Measurements from ENCODE around the gene LARGE1. TPM values are rescaled to one million over a fixed set of nuclear protein-coding genes. Genes with fewer than 3 reads are reported as not detected.

The LARGE1 gene
- total RNA-seq, 1 experiment from 2014 or later, result 2.5 TPM

- TF ChIP-seq POLR2AphosphoS5 (IDR thresholded peaks at IDR 0.05; ENCODE audit: low read depth, low read length) (no peak), REST (IDR thresholded peaks at IDR 0.05; ENCODE audit: insufficient read depth in 1 of 2, low read depth in 2 of 2, low read length in 1 of 2) (no peak), SIN3A (IDR thresholded peaks at IDR 0.05; ENCODE audit: borderline replicate concordance, insufficient read depth, low read depth, low read length) (no peak), TCF7L2 (IDR thresholded peaks at IDR 0.05; ENCODE audit: low read depth, low read length) (no peak), CTCF (IDR thresholded peaks at IDR 0.05) (no peak)
- no peaks in the 10 kb centered on the region for H3K9me3 ChIP-seq (ENCODE audit: control insufficient read depth, insufficient read depth, low read depth, low read length)
- POLR2A ChIA-PET, result no interaction called here
- CTCF ChIA-PET, result no interaction called here
- H3K4me1 ChIP-seq (ENCODE audit: control insufficient read depth, insufficient read depth, low read length), result no peaks in the 10 kb centered on the region
- H3K27ac ChIP-seq (ENCODE audit: low read length), result no peak overlapping the region
- H3K36me3 ChIP-seq (ENCODE audit: control insufficient read depth, insufficient read depth, low read length), result no peaks in the 10 kb centered on the region
- no peak overlapping the region for H3K4me3 ChIP-seq (ENCODE audit: low read depth in 2 of 2, low read length in 2 of 2)
- in situ Hi-C loops (cut with HindIII; ENCODE audit: low pct_unique_long_range_greater_than_20kb, low sequenced_read_pairs), result no loop called here
- H3K27me3 ChIP-seq (ENCODE audit: control insufficient read depth, insufficient read depth, low read length), result no peaks in the 10 kb centered on the region
- intact Hi-C loops (cut with micrococcal nuclease; ENCODE audit: unreplicated experiment), result no loop called here
- DNase-seq (ENCODE audit: low read depth, low spot score) (no peak), ATAC-seq (no peak)
- BruUV-seq (replicated peaks), result no TSS peak
These were observed 78.8 kb downstream of the LARGE1 start for GRCh38 chr22:33841281-33842005.

- no peak overlapping the region for H3K4me3 ChIP-seq (ENCODE audit: low read depth in 2 of 2, low read length in 2 of 2)
- BruUV-seq (replicated peaks), result no TSS peak
- H3K36me3 ChIP-seq (ENCODE audit: control insufficient read depth, insufficient read depth, low read length), result no peaks in the 10 kb centered on the region
- no peak for ATAC-seq
- in situ Hi-C loops (cut with HindIII; ENCODE audit: low pct_unique_long_range_greater_than_20kb, low sequenced_read_pairs), result no loop called here
- no peak overlapping the region for H3K27ac ChIP-seq (ENCODE audit: low read length)
- H3K9me3 ChIP-seq (ENCODE audit: control insufficient read depth, insufficient read depth, low read depth, low read length), result no peaks in the 10 kb centered on the region
- no peaks in the 10 kb centered on the region for H3K27me3 ChIP-seq (ENCODE audit: control insufficient read depth, insufficient read depth, low read length)
- no peaks in the 10 kb centered on the region for H3K4me1 ChIP-seq (ENCODE audit: control insufficient read depth, insufficient read depth, low read length)
- ChIA-PET CTCF (no interaction called here), POLR2A (no interaction called here)
- intact Hi-C loops (cut with micrococcal nuclease; ENCODE audit: unreplicated experiment), result no loop called here
- no peak for DNase-seq (ENCODE audit: low read depth, low spot score)
- TF ChIP-seq POLR2AphosphoS5 (IDR thresholded peaks at IDR 0.05; ENCODE audit: low read depth, low read length) (no peak), REST (IDR thresholded peaks at IDR 0.05; ENCODE audit: insufficient read depth in 1 of 2, low read depth in 2 of 2, low read length in 1 of 2) (no peak), SIN3A (IDR thresholded peaks at IDR 0.05; ENCODE audit: borderline replicate concordance, insufficient read depth, low read depth, low read length) (no peak), TCF7L2 (IDR thresholded peaks at IDR 0.05; ENCODE audit: low read depth, low read length) (no peak), CTCF (IDR thresholded peaks at IDR 0.05) (no peak)
These were observed 81.6 kb downstream of the LARGE1 start for GRCh38 chr22:33838644-33839043.

Measured in Panc1 (cell line).